GOT3 (cell line): ENCODE results near the gene MEDAG.
A peak's percentile ranks its signal among the peaks of the same experiment; 100 is the strongest.

Source experiments
- DNase-seq: peaks from one replicate; lab custom pipeline; 2025; ENCODE audit warnings: mixed read lengths; lab: John Stamatoyannopoulos, UW

Gene MEDAG

DNA sequence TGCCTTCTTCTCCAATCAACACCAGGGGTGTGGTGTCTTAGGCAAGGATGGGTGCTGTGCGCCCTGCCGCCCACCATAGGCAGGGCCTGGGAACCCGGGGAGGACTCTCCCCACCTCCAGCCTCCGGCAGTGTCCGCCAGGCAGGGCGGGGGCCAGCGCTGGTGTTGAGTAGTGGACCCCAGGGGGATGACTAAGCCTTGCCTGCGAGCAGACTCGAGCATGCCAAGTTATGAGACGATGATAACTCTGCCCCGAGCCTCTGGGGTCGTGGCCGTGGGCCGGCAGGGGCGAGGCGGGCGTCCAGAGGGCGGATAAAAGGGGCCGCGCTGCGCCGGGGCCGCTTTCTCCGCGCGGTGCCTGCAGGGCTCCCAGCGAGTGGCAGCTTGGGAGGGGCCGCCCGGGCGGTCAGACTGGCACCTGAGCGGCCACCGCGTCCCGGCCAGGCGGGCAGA lies at the start of gene MEDAG:
MEDAG (plus strand) TSS at position 340 of the 452 bp plus-strand sequence. CDS start 245 bp downstream, outside the sequence.
- peak; percentile 39 for DNase-seq

DNA sequence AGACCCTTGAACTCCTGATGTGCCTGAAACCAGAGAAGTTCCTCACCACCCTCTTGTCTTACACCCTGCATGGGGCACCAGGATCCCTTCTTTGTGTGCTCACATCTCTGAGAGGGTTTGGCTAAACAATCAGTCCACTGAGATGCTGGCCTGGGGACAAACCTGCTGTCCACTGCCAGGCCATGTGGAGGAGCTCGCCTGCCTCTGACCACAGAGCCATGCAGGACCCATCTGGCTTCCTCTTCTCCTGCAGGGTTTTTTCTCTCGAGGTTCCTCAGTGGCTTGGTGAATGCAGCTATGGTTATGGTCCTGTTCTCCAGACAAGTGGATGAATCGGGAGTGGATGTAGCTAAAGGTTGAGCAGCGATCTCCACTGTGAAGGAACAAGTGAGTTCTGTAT lies 49.1 kb upstream of the MEDAG start:
- no peak for DNase-seq

GRCh38 chr13:30857636-30858035 lies 48.4 kb upstream of the MEDAG start:
- DNase-seq = no peak

GRCh38 chr13:30859326-30859725 lies 46.7 kb upstream of the MEDAG start:
- no peak for DNase-seq

DNA sequence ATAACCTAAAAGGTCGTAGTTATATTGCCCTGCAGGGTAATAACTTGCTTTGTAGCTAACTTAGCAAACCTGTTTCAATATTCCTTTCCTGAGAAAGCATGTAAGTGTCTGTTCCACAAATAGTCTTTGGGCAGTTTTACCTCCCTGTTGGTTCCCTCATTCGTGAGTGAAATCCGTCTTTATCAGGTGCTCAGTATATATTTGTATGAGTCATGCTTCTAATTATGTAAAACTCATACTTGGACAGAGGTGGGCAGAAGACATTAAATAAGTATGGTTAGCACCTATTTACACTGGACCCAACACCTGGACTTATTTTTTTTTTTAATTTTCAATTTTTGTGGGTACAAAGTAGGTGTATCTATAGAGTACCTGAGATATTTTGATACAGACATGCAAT lies 44.9 kb upstream of the MEDAG start:
- DNase-seq = no peak

DNA sequence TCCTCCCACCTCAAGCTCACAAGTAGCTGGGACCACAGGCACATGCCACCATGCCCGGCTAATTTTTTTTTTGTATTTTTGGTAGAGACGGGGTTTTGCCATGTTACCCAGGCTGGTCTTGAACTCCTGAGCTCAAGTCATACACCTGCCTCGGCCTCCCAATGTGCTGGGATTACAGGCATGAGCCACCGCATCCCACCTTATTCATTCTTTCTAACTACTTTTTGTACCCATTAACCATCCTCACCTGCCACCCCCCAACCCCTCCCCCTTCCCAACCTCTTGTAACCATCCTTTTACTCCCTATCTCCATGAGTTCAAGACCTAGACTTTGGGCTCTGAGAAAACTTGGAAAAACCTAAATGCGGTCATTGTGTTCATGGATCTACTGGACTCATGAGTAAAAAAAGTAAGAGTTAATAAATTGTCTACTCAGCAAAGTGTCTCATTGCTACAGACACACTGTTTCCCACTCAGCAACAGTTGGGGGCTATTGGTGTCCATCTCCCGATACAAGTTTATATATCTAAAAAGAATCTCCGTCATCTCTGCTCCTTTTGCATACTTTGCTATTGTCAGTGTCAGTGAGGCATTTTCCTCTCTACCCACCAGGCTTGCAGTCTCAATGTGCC lies 44.1 kb upstream of the MEDAG start:
- no peak for DNase-seq

GRCh38 chr13:30862707-30863106 lies 43.4 kb upstream of the MEDAG start:
- no peak for DNase-seq

GRCh38 chr13:30863231-30863630 lies 42.8 kb upstream of the MEDAG start:
- DNase-seq = no peak

DNA sequence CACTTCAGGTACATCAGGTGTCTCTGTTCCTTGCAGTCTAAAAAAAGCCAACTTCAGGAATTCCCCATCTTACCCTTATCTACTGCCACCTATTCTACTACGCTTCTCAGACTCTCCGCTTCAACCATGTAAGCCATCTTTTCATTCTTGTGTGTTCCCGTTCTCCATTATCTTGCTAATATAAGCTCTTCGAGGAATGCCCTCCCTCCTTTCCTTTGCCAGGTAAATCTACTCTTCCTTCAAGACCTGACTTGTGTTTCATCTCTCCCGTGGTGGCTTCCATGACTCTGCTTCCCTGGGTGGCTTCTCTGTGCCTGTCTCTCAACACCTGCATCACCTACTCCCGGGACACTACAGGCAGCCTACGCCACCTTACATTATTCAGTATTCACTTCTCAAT lies 42.3 kb upstream of the MEDAG start:
- DNase-seq = no peak

DNA sequence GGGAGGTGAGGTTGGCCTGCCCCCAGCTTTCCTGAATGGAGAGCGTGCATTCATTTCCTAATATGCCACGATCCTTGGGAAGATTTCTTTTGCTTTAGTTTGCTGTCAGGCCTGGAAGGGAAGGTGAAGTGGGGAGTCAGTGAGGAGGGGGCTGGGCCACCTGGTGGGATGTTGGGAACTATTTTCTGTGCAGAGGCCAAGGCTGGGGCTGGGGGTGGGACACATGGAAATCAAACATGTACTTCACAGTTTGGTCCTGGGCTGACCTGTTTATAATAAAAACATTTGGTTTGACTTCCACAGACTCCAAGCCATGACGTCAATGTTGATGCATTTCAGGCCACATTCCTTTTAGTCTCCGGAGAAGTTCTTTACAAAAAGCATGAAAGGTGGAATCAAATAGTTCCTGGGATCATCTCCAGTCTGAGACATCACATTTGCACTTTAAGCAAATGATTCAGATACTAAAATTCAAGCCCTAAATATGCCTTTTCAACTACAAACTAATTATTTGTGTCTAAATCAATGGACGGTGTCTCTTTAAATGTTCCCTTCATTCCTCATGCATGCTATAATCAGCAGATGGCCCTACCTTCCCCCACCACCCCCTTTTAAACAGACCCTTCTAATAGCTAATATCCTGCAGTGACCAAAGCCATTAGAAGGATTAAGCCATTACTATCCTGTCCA lies 41.5 kb upstream of the MEDAG start:
- no peak for DNase-seq

- peak; percentile 42 for DNase-seq
Measured at GRCh38 chr13:30865123-30866049, 40.7 kb upstream of the MEDAG start.

DNA sequence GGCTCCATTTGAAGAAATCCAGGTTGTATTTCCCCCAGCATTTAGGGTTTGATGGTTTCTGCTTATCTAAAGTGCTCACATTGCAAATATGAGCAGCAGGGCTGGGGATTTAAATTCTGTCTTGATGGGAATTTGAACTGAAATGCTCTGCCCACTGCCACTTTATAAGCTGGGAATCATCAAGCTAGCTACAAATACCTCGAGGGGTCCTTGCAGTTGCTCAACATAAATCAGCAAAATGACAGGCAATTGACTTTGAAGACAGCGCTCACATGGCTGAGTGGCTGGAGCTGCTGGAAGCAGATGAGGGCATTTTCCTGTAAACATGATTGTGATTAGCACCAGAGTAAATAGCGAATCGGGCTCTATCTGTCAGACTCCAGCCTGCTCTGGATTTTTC lies 39.4 kb upstream of the MEDAG start:
- DNase-seq = no peak

- DNase-seq = no peak
Measured at GRCh38 chr13:30867089-30867669, 38.9 kb upstream of the MEDAG start.

DNA sequence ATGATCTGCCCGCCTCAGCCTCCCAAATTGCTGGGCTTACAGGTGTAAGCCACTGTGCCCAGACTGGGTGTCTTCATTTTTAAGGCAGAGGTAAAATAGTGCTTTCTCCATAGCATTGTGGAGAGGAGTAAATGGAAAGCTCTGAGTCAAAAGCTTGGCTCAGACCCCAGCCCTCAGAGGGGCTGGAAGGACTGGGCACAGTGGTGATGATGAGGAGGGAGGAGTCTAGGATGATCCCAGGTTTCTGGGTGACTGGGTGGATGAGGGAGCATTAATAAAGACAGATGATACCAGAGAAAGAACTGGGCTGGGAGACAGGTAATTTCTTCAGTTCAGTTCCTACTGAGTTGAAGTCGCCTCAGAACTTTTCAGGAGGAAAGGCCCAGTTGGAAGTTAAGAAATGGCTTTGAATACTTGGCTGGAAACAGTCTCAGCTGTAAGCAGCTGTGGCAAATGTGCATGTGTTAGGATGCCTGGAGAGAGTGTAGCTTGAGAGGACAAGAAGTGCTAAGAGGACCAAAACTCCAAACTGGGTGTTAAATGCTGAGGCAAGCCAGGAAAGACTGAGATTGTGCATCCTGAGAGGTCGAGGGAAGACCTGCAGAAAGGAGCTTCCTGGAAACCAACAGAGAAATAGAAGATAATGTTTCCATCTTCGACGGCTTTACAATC lies 37.1 kb upstream of the MEDAG start:
- no peak for DNase-seq

GRCh38 chr13:30869491-30869890 lies 36.6 kb upstream of the MEDAG start:
- DNase-seq = no peak

DNA sequence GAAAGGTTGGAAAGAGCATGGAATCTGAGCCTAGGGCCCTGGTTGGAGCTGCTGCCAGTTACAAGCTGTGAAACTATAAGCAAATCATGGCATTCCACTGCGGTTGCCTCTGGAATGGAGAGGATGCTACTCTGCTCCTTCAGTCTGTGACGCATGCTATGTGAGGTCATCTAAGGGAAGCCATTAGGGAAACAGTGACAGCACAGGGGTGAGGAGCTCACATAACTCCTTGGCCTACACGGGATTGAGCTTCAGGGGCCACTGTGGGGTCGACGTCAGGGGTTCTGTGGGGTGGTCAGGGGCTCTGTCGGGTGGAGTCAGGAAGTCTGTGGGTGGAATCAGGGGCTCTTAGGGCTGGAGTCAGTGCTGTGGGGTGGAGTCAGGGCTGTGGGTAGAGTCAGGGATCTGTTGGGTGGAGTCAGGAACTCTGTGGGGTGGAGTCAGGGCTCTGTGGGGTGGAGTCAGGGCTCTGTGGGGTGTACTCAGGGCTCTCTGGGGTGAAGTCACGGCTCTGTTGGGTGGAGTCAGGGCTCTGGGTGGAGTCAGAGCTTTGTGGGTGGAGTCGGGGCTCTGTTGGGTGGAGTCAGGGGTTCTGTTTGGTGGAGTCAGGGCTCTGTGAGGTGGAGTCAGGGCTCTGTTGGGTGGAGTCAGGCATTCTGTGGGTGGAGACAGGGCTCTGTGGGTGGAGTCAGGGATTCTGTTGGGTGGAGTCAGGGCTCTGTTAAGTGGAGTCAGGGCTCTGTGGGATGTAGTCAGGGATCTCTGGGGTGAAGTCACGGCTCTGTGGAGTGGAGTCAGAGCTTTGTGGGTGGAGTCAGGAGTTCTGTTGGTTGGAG lies 35.8 kb upstream of the MEDAG start:
- peak; percentile 94 for DNase-seq

GRCh38 chr13:30870916-30871587 lies 35.0 kb upstream of the MEDAG start:
- DNase-seq = no peak

- DNase-seq = no peak
Measured at GRCh38 chr13:30871588-30872275, 34.3 kb upstream of the MEDAG start.

- no peak for DNase-seq
Measured at GRCh38 chr13:30872276-30872594, 33.8 kb upstream of the MEDAG start.
